Smooth muscle cell of trachea (primary cell): ENCODE data around the gene SPPL2C. TPM values are rescaled to one million over a fixed set of nuclear protein-coding genes. Genes with fewer than 3 reads are reported as not detected.

Experiments
- total RNA-seq: library from RNA; depleted of rRNA; stranded (reverse); fragments of >200 nt; gene quantifications from 2 replicates; pipeline ENCODE4 v1.2.1, GENCODE V29; 2014

Gene SPPL2C, protein sequence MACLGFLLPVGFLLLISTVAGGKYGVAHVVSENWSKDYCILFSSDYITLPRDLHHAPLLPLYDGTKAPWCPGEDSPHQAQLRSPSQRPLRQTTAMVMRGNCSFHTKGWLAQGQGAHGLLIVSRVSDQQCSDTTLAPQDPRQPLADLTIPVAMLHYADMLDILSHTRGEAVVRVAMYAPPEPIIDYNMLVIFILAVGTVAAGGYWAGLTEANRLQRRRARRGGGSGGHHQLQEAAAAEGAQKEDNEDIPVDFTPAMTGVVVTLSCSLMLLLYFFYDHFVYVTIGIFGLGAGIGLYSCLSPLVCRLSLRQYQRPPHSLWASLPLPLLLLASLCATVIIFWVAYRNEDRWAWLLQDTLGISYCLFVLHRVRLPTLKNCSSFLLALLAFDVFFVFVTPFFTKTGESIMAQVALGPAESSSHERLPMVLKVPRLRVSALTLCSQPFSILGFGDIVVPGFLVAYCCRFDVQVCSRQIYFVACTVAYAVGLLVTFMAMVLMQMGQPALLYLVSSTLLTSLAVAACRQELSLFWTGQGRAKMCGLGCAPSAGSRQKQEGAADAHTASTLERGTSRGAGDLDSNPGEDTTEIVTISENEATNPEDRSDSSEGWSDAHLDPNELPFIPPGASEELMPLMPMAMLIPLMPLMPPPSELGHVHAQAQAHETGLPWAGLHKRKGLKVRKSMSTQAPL
- total RNA-seq = not detected in 2 replicates

DNA sequence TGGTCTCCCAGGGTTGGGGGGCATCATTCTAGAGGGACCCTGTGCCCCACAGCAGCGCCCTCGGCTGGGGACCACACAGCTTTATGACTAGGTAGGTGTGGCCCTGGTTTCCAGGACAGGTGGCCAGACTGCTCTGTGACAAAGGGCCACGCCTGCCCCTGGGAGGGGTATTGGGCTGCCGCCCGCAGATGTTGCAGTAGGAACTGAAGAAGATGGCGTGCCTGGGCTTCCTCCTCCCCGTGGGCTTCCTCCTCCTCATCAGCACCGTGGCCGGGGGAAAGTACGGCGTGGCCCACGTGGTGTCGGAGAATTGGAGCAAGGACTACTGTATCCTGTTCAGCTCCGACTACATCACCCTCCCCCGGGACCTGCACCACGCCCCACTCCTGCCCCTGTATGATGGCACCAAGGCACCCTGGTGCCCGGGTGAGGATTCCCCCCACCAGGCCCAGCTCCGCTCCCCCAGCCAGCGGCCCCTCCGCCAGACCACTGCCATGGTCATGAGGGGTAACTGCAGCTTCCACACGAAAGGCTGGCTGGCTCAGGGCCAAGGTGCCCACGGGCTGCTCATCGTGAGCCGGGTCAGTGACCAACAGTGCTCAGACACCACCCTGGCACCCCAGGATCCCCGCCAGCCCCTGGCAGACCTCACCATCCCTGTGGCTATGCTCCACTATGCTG is at the start of gene SPPL2C:
TSS of gene SPPL2C (plus strand) at position 187 of the 681 bp plus-strand sequence. CDS start at position 213, 26 bp downstream.

DNA sequence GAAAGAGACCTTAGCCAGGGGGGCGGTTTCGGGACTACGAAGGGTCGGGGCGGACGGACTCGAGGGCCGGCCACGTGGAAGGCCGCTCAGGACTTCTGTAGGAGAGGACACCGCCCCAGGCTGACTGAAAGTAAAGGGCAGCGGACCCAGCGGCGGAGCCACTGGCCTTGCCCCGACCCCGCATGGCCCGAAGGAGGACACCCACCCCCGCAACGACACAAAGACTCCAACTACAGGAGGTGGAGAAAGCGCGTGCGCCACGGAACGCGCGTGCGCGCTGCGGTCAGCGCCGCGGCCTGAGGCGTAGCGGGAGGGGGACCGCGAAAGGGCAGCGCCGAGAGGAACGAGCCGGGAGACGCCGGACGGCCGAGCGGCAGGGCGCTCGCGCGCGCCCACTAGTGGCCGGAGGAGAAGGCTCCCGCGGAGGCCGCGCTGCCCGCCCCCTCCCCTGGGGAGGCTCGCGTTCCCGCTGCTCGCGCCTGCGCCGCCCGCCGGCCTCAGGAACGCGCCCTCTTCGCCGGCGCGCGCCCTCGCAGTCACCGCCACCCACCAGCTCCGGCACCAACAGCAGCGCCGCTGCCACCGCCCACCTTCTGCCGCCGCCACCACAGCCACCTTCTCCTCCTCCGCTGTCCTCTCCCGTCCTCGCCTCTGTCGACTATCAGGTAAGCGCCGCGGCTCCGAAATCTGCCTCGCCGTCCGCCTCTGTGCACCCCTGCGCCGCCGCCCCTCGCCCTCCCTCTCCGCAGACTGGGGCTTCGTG is 49.5 kb downstream of the SPPL2C start, which contains the start of gene MAPT:
TSS of gene MAPT (plus strand) at position 533 of the 763 bp plus-strand sequence. CDS start 67,784 bp downstream, outside the sequence.

Other genes starting within 250 kb of the SPPL2C start
- gene CRHR1, start 60.6 kb upstream of the SPPL2C start, total RNA-seq = not detected in 2 replicates
- gene MAPT, start 49.7 kb downstream of the SPPL2C start, total RNA-seq = 0.44 and 1.2 TPM in 2 replicates
- not detected in 2 replicates for gene STH, start 154.4 kb downstream of the SPPL2C start, total RNA-seq